HEK293T (cell line): Measurements from ENCODE around the gene DCBLD1.

ENCODE experiments used
- BHLHE40 ChIP-seq: fragments of 450-650 bp; IDR thresholded peaks from 2 replicates; pipeline ENCODE4 v1.6.1; 2016; ENCODE audit warnings: mild to moderate bottlenecking, moderate library complexity, borderline replicate concordance
- ELF4 ChIP-seq: fragments of 450-650 bp; IDR thresholded peaks from 2 replicates; pipeline ENCODE4 v1.6.1; 2017; ENCODE audit warnings: antibody characterized with exemption
- FOXA1 ChIP-seq: fragments of 450-650 bp; IDR thresholded peaks from 2 replicates; pipeline ENCODE4 v1.6.1; 2016; ENCODE audit warnings: mild to moderate bottlenecking
- FOXK2 ChIP-seq: fragments of 450-650 bp; IDR thresholded peaks from 2 replicates; pipeline ENCODE4 v1.6.1; 2016; ENCODE audit warnings: mild to moderate bottlenecking
- FOXM1 ChIP-seq: fragments of 450-650 bp; IDR thresholded peaks from 2 replicates; pipeline ENCODE4 v1.6.1; 2017; ENCODE audit warnings: mild to moderate bottlenecking, borderline replicate concordance
- HDGF ChIP-seq: fragments of 450-650 bp; IDR thresholded peaks from 2 replicates; pipeline ENCODE4 v1.6.1; 2017; ENCODE audit warnings: antibody characterized with exemption, borderline replicate concordance
- LEF1 ChIP-seq: fragments of 450-650 bp; IDR thresholded peaks from 2 replicates; pipeline ENCODE4 v1.6.1; 2017; ENCODE audit warnings: mild to moderate bottlenecking, borderline replicate concordance
- SP1 ChIP-seq: fragments of 450-650 bp; IDR thresholded peaks from 2 replicates; pipeline ENCODE4 v1.6.1; 2017
- TARDBP ChIP-seq: fragments of 450-650 bp; IDR thresholded peaks from 2 replicates; pipeline ENCODE4 v1.6.1; 2016
- ZNF384 ChIP-seq: fragments of 450-650 bp; IDR thresholded peaks from 2 replicates; pipeline ENCODE4 v1.6.1; 2016
- TF ChIP-seq, protein P1 (sequence below): fragments of 450-650 bp; IDR thresholded peaks from 2 replicates; pipeline ENCODE4 v1.6.1; 2016

DNA sequence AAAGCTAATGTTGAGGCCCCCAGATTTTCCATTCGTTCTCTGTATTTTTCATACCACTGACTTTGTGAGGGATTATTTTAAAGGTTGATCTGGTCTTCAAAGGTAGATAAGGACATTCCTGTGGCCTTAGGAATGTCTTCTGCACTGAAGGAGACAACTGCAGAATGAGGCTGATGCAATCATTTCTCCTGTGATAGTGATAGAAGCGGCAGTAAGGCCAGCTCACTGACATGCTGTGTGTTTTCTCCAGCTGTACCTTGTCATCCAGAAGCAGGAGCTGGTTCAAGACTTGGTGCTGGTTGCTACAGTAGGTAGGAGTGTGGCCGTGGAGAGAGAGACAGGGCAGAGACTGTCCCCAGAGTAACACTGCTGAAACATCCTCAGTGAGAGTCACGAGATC lies 53.8 kb downstream of the DCBLD1 start:
- TF ChIP-seq BHLHE40 (no peak), TARDBP (no peak), SP1 (no peak), ELF4 (no peak), LEF1 (no peak), FOXK2 (no peak), FOXM1 (no peak), FOXA1 (no peak), ZNF384 (no peak), HDGF (no peak)
- TF ChIP-seq, protein P1, sequence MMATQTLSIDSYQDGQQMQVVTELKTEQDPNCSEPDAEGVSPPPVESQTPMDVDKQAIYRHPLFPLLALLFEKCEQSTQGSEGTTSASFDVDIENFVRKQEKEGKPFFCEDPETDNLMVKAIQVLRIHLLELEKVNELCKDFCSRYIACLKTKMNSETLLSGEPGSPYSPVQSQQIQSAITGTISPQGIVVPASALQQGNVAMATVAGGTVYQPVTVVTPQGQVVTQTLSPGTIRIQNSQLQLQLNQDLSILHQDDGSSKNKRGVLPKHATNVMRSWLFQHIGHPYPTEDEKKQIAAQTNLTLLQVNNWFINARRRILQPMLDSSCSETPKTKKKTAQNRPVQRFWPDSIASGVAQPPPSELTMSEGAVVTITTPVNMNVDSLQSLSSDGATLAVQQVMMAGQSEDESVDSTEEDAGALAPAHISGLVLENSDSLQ, result no peak
